ENCODE results near the gene SEMA3C.
"Not testable (repeated sequence)": the region's sequence is repeated elsewhere in the genome, so short reads cannot be mapped to it uniquely, and the experiment has no call there.

Gene SEMA3C

GRCh38 chr7:80926955-80927354 is 8.1 kb upstream of the SEMA3C start:
- not testable (repeated sequence) for DNase-seq (ENCODE audit: low spot score)

- DNase-seq (ENCODE audit: low spot score) = no peak
Measured at GRCh38 chr7:80924090-80924489, 5.2 kb upstream of the SEMA3C start.

GRCh38 chr7:80923211-80923612 is 4.4 kb upstream of the SEMA3C start:
- DNase-seq (ENCODE audit: low spot score) = no peak

GRCh38 chr7:80922253-80923049 is 3.6 kb upstream of the SEMA3C start:
- DNase-seq (ENCODE audit: low spot score) = no peak

- no peak for DNase-seq (ENCODE audit: low spot score)
Measured at GRCh38 chr7:80921130-80921529, 2.3 kb upstream of the SEMA3C start.

- DNase-seq (ENCODE audit: low spot score) = peak; percentile 64
Measured at GRCh38 chr7:80918399-80918798, 452 bp downstream of the SEMA3C start.

- peak; percentile 79 for DNase-seq (ENCODE audit: low spot score)
Measured at GRCh38 chr7:80916770-80917741, 1.8 kb downstream of the SEMA3C start.

- no peak for DNase-seq (ENCODE audit: low spot score)
Measured at GRCh38 chr7:80910228-80910627, 8.6 kb downstream of the SEMA3C start.

- DNase-seq (ENCODE audit: low spot score) = no peak
Measured at GRCh38 chr7:80908360-80908797, 10.5 kb downstream of the SEMA3C start.

GRCh38 chr7:80907612-80908011 is 11.2 kb downstream of the SEMA3C start:
- peak; percentile 40 for DNase-seq (ENCODE audit: low spot score)

GRCh38 chr7:80907141-80907601 is 11.7 kb downstream of the SEMA3C start:
- DNase-seq (ENCODE audit: low spot score) = no peak

GRCh38 chr7:80905334-80905733 is 13.5 kb downstream of the SEMA3C start:
- DNase-seq (ENCODE audit: low spot score) = no peak

GRCh38 chr7:80902716-80903308 is 16.0 kb downstream of the SEMA3C start:
- no peak for DNase-seq (ENCODE audit: low spot score)

- DNase-seq (ENCODE audit: low spot score) = no peak
Measured at GRCh38 chr7:80902019-80902418, 16.8 kb downstream of the SEMA3C start.

- peak; percentile 82 for DNase-seq (ENCODE audit: low spot score)
Measured at GRCh38 chr7:80900583-80901576, 18.0 kb downstream of the SEMA3C start.

GRCh38 chr7:80896906-80897598 is 21.8 kb downstream of the SEMA3C start:
- DNase-seq (ENCODE audit: low spot score) = no peak

- no peak for DNase-seq (ENCODE audit: low spot score)
Measured at GRCh38 chr7:80895056-80895455, 23.8 kb downstream of the SEMA3C start.

GRCh38 chr7:80891259-80891544 is 27.6 kb downstream of the SEMA3C start:
- DNase-seq (ENCODE audit: low spot score) = no peak

- DNase-seq (ENCODE audit: low spot score) = no peak
Measured at GRCh38 chr7:80890426-80891258, 28.2 kb downstream of the SEMA3C start.

- DNase-seq (ENCODE audit: low spot score) = no peak
Measured at GRCh38 chr7:80889525-80889924, 29.3 kb downstream of the SEMA3C start.
